Esophagus muscularis mucosa (tissue), 4 donors: Measurements from ENCODE around the gene ZC3H18. TPM values are rescaled to one million over a fixed set of nuclear protein-coding genes. Genes with fewer than 3 reads are reported as not detected.

Source experiments
- DNase-seq: peaks from one replicate; pipeline ENCODE4 v3.0.0-alpha.2; 2017; ENCODE audit errors: extremely low spot score
- H3K27ac ChIP-seq, 4 donors: fragments of 200-600 bp; sonication (generic); replicated peaks in 1 of 4; 1 replicate in 3 of 4; 2 replicates in 1 of 4; pipeline ENCODE4 v1.5.1; 2016 to 2019; ENCODE audit warnings: mild to moderate bottlenecking in 1 of 4
- H3K27me3 ChIP-seq, 4 donors: fragments of 200-600 bp; sonication (generic); one replicate each; pipeline versions ENCODE4 v1.5.1 to v1.6.0; 2016 to 2019
- H3K36me3 ChIP-seq, 4 donors: fragments of 200-600 bp; sonication (generic); one replicate each; pipeline ENCODE4 v1.5.1; 2016 to 2019
- H3K4me1 ChIP-seq, 4 donors: fragments of 200-600 bp; sonication (generic); one replicate each; pipeline ENCODE4 v1.5.1; 2016 to 2019
- H3K4me3 ChIP-seq, 4 donors: fragments of 200-600 bp; sonication (generic); 1 replicate in 2 of 4; 2 replicates in 2 of 4; pipeline ENCODE4 v1.5.1; 2016 to 2019; ENCODE audit warnings: mild to moderate bottlenecking in 4 of 4, moderate library complexity in 1 of 4
- H3K9me3 ChIP-seq, 4 donors: fragments of 200-600 bp; sonication (generic); 1 replicate in 3 of 4; 2 replicates in 1 of 4; pipeline ENCODE4 v1.5.1; 2016 to 2019
- CTCF ChIP-seq, 3 experiments: fragments of 200-600 bp in 2 of 3; fragments of 450-650 bp in 1 of 3; sonication (generic) in 2 of 3; IDR thresholded peaks; one replicate each; pipeline ENCODE4 v1.5.1; 2017 to 2019; ENCODE audit warnings: antibody characterized with exemption in 3 of 3, mild to moderate bottlenecking in 2 of 3, moderate library complexity in 1 of 3
- EP300 ChIP-seq: sonication (generic); formaldehyde crosslinking; IDR thresholded peaks from one replicate; pipeline ENCODE4 v1.6.1; 2017; ENCODE audit warnings: antibody characterized with exemption
- POLR2A ChIP-seq: fragments of 450-650 bp; IDR thresholded peaks from one replicate; pipeline ENCODE4 v1.6.1; 2017; ENCODE audit warnings: antibody characterized with exemption, moderate library complexity, mild to moderate bottlenecking, low read depth
- POLR2AphosphoS5 ChIP-seq, 2 donors: sonication (generic); formaldehyde crosslinking; IDR thresholded peaks; one replicate each; pipeline ENCODE4 v1.6.1; 2017; ENCODE audit warnings: antibody characterized with exemption in 2 of 2
- WGBS: methylation state at CpG from one replicate; pipeline ENCODE4 v1.1.5; 2018; 5-methylcytosine and 5-hydroxymethylcytosine counted together
- intact Hi-C: fragments of 100-400 bp; cut with DNase I; formaldehyde crosslinking; loops from one replicate; pipeline ENCODE4 v1.15.1; 2023
- total RNA-seq, 4 donors: library from RNA; depleted of rRNA; stranded (reverse); fragments of >200 nt; gene quantifications; one replicate each; pipeline versions ENCODE4 v1.1.0 to v1.2.1, GENCODE V29; 2016

Gene ZC3H18
- total RNA-seq, 4 donors from 2014 or later: 15.9 to 29.1 (median 26.6) TPM

GRCh38 chr16:88529596-88529995 lies 40.6 kb upstream of the ZC3H18 start:
- 88% methylated on average over 9 of the region's 9 CpGs for WGBS
- H3K27me3 ChIP-seq: peaks cover 0 to 23% (median 1%) of the 10 kb centered on the region in 4 donors
- no peaks in the 10 kb centered on the region for H3K9me3 ChIP-seq
- no peak overlapping the region for H3K4me3 ChIP-seq
- DNase-seq: no peak
- TF ChIP-seq POLR2A: no peak
- no peak for TF ChIP-seq EP300
- no peak for TF ChIP-seq CTCF (IDR thresholded peaks at IDR 0.05)
- no peak for TF ChIP-seq POLR2AphosphoS5 (IDR thresholded peaks at IDR 0.05)
- intact Hi-C loops: no loop called here
- peaks cover 0 to 18% (median 10%) of the 10 kb centered on the region in 4 donors for H3K36me3 ChIP-seq
- H3K4me1 ChIP-seq: peaks cover 27 to 56% (median 50%) of the 10 kb centered on the region in 4 donors
- H3K27ac ChIP-seq: no peak overlapping the region

GRCh38 chr16:88530051-88530857 lies 39.9 kb upstream of the ZC3H18 start:
- Histone ChIP-seq H3K4me1 (peaks cover 30 to 56% (median 50%) of the 10 kb centered on the region in 4 donors), H3K9me3 (no peaks in the 10 kb centered on the region), H3K4me3 (no peak overlapping the region), H3K36me3 (peaks cover 0 to 18% (median 10%) of the 10 kb centered on the region in 4 donors), H3K27ac (no peak overlapping the region), H3K27me3 (peaks cover 0 to 17% (median 0%) of the 10 kb centered on the region in 4 donors)
- TF ChIP-seq POLR2A: no peak
- TF ChIP-seq EP300: no peak
- TF ChIP-seq CTCF (IDR thresholded peaks at IDR 0.05): no peak
- TF ChIP-seq POLR2AphosphoS5 (IDR thresholded peaks at IDR 0.05): no peak
- intact Hi-C loops: no loop called here
- WGBS: 91% methylated on average over 12 of the region's 27 CpGs
- DNase-seq: no peak

GRCh38 chr16:88530858-88531203 lies 39.4 kb upstream of the ZC3H18 start:
- no peak for DNase-seq
- 76% methylated on average over 11 of the region's 11 CpGs for WGBS
- intact Hi-C loops: no loop called here
- Histone ChIP-seq H3K27ac (no peak overlapping the region), H3K27me3 (peaks cover 0 to 11% (median 0%) of the 10 kb centered on the region in 4 donors), H3K36me3 (peaks cover 0 to 18% (median 10%) of the 10 kb centered on the region in 4 donors), H3K4me1 (peaks cover 31 to 56% (median 51%) of the 10 kb centered on the region in 4 donors), H3K4me3 (no peak overlapping the region), H3K9me3 (no peaks in the 10 kb centered on the region)
- TF ChIP-seq POLR2A (no peak), POLR2AphosphoS5 (IDR thresholded peaks at IDR 0.05) (no peak), CTCF (IDR thresholded peaks at IDR 0.05) (no peak), EP300 (no peak)

DNA sequence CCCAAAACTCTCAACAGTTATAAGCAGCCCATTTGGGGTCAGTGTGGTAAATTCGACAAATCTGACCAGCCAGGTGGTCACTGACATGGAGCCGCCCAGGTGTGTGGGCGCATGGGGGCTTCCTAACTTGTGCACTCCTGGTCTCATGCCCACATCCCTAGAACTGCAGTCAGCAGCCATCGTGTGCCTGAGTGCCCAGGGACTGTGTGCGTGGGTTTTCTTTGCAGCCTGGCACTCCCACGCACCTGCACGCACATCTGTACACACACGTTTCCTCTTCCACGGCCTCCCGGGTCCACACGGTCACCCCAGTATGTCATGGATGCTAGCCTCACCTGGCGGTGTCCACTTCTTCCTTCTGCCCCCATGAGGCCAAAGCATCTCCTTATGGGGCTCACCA lies 38.9 kb upstream of the ZC3H18 start:
- Histone ChIP-seq H3K4me3 (no peak overlapping the region), H3K9me3 (no peaks in the 10 kb centered on the region), H3K36me3 (peaks cover 0 to 18% (median 10%) of the 10 kb centered on the region in 4 donors), H3K27me3 (peaks cover 0 to 7% (median 0%) of the 10 kb centered on the region in 4 donors), H3K4me1 (peaks cover 29 to 52% (median 46%) of the 10 kb centered on the region in 4 donors), H3K27ac (no peak overlapping the region)
- TF ChIP-seq CTCF (IDR thresholded peaks at IDR 0.05) (no peak), EP300 (no peak), POLR2A (no peak), POLR2AphosphoS5 (IDR thresholded peaks at IDR 0.05) (no peak)
- intact Hi-C loops: no loop called here
- no peak for DNase-seq
- WGBS: 88% methylated on average over 12 of the region's 12 CpGs
